ENCODE data around the gene TNKS1BP1. TPM values are rescaled to one million over a fixed set of nuclear protein-coding genes. Genes with fewer than 3 reads are reported as not detected.

TNKS1BP1 gene
- total RNA-seq, 4 donors from 2014 or later, result 74.3 to 122 (median 119) TPM

DNA sequence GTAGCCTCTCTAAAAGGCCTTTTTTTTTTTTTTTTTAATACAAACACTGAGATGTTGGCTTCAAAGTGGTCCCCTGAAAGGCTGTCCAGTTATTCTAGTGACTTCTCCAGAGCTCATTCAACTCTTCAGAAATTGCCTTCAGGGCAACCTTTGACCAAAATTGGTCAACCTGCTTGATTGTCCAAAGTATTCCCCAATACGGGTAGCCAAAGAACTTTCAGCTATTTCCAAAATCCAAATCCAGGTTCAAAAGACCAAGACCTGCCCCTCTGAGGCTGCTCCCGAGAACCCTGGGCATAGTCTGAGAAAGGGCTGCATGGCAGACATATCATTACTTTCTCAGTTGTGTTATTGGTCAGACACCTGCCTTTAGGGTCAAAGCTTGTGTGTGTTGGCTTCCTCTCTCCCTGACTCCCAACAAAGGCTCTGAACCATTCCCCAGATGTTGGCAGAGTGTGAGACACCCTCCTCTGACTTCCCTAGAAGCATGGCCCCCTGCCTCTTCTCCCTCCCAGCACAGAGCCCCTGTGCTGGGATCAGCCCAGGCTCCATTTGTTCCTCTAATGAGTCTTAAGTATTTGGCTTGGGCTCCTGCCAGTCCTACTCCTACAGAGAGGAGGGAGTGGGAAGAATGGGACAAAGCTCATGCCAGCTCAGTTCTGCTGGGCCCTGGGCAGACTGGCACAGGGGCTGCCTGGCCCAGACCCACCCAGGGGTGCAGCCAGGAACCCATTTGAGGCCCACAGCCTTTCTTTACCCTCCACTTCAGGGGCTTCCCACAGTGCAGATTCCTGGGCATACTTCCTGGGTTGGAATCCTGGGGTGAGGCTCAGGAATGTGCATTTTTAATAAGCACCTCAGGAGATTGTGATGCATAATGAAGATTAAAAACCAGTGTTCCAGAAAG, 30.3 kb downstream of the TNKS1BP1 start:
- Histone ChIP-seq H3K27me3 (no peaks in the 10 kb centered on the region), H3K9me3 (peaks cover 3 to 6% of the 10 kb centered on the region in 2 donors), H3K36me3 (peaks cover 0 to 12% (median 5%) of the 10 kb centered on the region in 4 donors), H3K4me3 (no peak overlapping the region), H3K4me1 (peaks cover 4 to 18% (median 12%) of the 10 kb centered on the region in 4 donors), H3K27ac (no peak overlapping the region)
- peak; percentile 47 for DNase-seq
- in situ Hi-C loops (cut with MboI; ENCODE audit: low pct_ligation_motif_present in 1 of 4, low pct_unique_long_range_greater_than_20kb in 1 of 4, low sequenced_read_pairs in 3 of 4) (no loop called here), intact Hi-C loops (cut with DNase I; ENCODE audit: low total_unique reads) (no loop called here)
- WGBS, 2 donors (ENCODE audit: low coverage in 1 of 2), result 71 to 83% methylated on average over 1 to 2 of the region's 2 CpGs
- TF ChIP-seq POLR2AphosphoS5 (IDR thresholded peaks at IDR 0.05), result peak in 1 of 3 donors; percentile 16
- TF ChIP-seq POLR2A (IDR thresholded peaks at IDR 0.05), result no peak

DNA sequence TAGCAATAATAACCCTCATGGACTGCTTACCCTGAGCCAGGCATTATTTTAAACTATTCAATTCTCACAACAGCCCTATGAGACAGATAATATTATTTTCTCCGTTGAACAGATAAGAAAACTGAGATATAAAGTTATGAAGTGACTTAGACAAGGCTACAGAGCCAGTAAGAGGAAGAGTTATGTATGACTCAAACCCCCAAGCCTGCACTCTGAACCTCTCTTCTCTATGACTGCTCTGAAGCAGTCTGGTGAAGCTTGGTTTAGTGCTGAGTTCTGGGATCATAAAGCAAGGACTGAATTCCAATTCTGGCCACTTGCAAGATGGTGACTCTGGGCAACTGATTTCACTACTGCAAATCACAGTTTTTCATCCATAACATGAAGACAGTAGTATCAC, 34.5 kb downstream of the TNKS1BP1 start:
- H3K36me3 ChIP-seq, result no peaks in the 10 kb centered on the region
- TF ChIP-seq POLR2AphosphoS5 (IDR thresholded peaks at IDR 0.05) (no peak), POLR2A (IDR thresholded peaks at IDR 0.05) (no peak), EP300 (IDR thresholded peaks at IDR 0.05; ENCODE audit: low read depth) (no peak)
- TF ChIP-seq, protein P1, sequence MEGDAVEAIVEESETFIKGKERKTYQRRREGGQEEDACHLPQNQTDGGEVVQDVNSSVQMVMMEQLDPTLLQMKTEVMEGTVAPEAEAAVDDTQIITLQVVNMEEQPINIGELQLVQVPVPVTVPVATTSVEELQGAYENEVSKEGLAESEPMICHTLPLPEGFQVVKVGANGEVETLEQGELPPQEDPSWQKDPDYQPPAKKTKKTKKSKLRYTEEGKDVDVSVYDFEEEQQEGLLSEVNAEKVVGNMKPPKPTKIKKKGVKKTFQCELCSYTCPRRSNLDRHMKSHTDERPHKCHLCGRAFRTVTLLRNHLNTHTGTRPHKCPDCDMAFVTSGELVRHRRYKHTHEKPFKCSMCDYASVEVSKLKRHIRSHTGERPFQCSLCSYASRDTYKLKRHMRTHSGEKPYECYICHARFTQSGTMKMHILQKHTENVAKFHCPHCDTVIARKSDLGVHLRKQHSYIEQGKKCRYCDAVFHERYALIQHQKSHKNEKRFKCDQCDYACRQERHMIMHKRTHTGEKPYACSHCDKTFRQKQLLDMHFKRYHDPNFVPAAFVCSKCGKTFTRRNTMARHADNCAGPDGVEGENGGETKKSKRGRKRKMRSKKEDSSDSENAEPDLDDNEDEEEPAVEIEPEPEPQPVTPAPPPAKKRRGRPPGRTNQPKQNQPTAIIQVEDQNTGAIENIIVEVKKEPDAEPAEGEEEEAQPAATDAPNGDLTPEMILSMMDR (IDR thresholded peaks at IDR 0.05), result no peak
- intact Hi-C loops (cut with DNase I; ENCODE audit: low total_unique reads) (no loop called here), in situ Hi-C loops (cut with MboI; ENCODE audit: low pct_ligation_motif_present in 1 of 4, low pct_unique_long_range_greater_than_20kb in 1 of 4, low sequenced_read_pairs in 3 of 4) (no loop called here)
- no peaks in the 10 kb centered on the region for H3K9me3 ChIP-seq
- 40 to 44% methylated on average over 1 of the region's 1 CpG for WGBS, 2 donors (ENCODE audit: low coverage in 1 of 2)
- no peak for DNase-seq
- H3K4me1 ChIP-seq, result peaks cover 11 to 28% (median 24%) of the 10 kb centered on the region in 4 donors
- no peak overlapping the region for H3K27ac ChIP-seq
- H3K4me3 ChIP-seq, result no peak overlapping the region
- H3K27me3 ChIP-seq, result no peaks in the 10 kb centered on the region

DNA sequence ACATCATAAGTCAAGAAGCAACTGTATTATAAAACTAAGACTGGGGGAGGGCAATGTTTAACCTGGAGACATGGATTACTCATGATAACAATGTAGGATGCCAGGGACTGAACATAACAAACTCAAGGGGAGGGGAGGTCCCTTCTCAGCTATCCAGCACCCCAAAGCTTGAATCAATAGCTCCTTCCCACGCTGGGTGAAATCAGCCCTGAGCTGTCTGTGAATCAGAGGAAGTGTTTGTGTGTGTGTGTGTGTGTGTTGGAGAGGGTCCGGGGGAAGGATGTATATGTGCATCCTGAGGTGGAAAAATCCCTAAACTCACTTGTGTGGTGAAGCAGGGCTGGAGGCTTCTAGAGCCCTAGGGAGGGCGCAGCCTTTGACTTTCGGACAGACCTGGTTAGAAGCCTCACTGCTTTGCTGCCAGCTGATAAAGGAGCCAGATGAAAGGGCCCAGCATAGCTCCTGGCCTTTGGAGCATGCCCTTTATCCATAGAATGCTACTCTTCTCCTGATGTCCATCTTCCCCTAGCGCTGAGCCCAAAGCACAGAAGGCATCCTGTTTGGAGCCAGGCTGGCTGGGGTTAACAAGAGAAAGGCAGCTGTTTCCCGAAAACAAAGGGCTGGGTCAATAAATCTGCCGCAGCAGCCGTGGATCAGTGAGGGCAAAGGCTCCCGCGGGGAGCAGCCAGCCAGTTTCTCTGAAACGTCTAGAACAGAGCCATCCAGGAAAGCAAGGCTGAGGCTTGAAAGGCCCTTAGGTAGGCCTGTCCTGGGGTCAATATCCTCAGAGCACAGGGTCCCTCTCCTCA, 35.8 kb downstream of the TNKS1BP1 start:
- intact Hi-C loops (cut with DNase I; ENCODE audit: low total_unique reads) (no loop called here), in situ Hi-C loops (cut with MboI; ENCODE audit: low pct_ligation_motif_present in 1 of 4, low pct_unique_long_range_greater_than_20kb in 1 of 4, low sequenced_read_pairs in 3 of 4) (no loop called here)
- Histone ChIP-seq H3K27me3 (no peaks in the 10 kb centered on the region), H3K4me1 (peaks cover 11 to 19% (median 18%) of the 10 kb centered on the region in 4 donors), H3K36me3 (no peaks in the 10 kb centered on the region), H3K4me3 (no peak overlapping the region), H3K9me3 (no peaks in the 10 kb centered on the region), H3K27ac (peak overlapping the region; percentile 30 to 64 (median 42))
- DNase-seq, result no peak
- 20% methylated on average over 11 of the region's 11 CpGs; no CpG with 5 or more reads in 1 of the 2 donors for WGBS, 2 donors (ENCODE audit: low coverage in 1 of 2)
- TF ChIP-seq POLR2A (IDR thresholded peaks at IDR 0.05) (no peak), POLR2AphosphoS5 (IDR thresholded peaks at IDR 0.05) (no peak), EP300 (IDR thresholded peaks at IDR 0.05; ENCODE audit: low read depth) (no peak)

DNA sequence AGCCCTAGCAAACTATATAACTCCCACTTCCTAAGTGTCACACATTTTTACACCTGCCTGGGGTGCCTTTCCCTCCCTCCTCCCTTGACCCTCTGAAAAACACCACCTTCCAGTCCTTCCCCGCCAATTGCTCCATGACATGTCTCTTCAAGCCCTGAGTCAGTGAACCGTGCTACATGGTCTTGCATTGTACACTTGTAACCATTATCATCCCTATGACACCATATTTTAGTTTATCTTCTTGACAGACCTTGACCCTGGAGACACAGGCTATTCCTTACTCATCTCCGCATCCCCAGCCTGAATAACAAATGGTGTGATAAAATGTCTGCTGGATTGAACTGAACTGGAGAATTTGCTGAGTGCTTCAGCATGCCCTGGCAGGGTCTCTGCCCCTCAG, 36.9 kb downstream of the TNKS1BP1 start:
- DNase-seq, result no peak
- Histone ChIP-seq H3K27me3 (no peaks in the 10 kb centered on the region), H3K36me3 (no peaks in the 10 kb centered on the region), H3K4me1 (peaks cover 16 to 25% (median 20%) of the 10 kb centered on the region in 4 donors), H3K9me3 (no peaks in the 10 kb centered on the region), H3K4me3 (no peak overlapping the region), H3K27ac (no peak overlapping the region)
- in situ Hi-C loops (cut with MboI; ENCODE audit: low pct_ligation_motif_present in 1 of 4, low pct_unique_long_range_greater_than_20kb in 1 of 4, low sequenced_read_pairs in 3 of 4), result no loop called here
- 96% methylated on average over 3 of the region's 3 CpGs for WGBS, 2 donors (ENCODE audit: low coverage in 1 of 2)
- TF ChIP-seq, protein P1 (IDR thresholded peaks at IDR 0.05), result no peak
- TF ChIP-seq EP300 (IDR thresholded peaks at IDR 0.05; ENCODE audit: low read depth) (no peak), POLR2A (IDR thresholded peaks at IDR 0.05) (no peak), POLR2AphosphoS5 (IDR thresholded peaks at IDR 0.05) (no peak)
- intact Hi-C loops (cut with DNase I; ENCODE audit: low total_unique reads), result no loop called here

All from transverse colon (tissue), 4 donors.